ENCODE measurements around the gene C16orf96.

The C16orf96 gene

GRCh38 chr16:4617880-4618279, 61.7 kb downstream of the C16orf96 start:
- H3K4me1 ChIP-seq (ENCODE audit: control insufficient read depth, insufficient read depth, low read length), result peaks cover 9% of the 10 kb centered on the region; the same call in 1 of the 2 replicates
- no peaks in the 10 kb centered on the region for H3K9me3 ChIP-seq (ENCODE audit: control insufficient read depth, insufficient read depth, low read length)
- no peak overlapping the region for H3K27ac ChIP-seq (ENCODE audit: low read length)
- DNase-seq (ENCODE audit: low read depth, low spot score), result no peak
- H3K36me3 ChIP-seq (ENCODE audit: control insufficient read depth, insufficient read depth, low read length), result no peaks in the 10 kb centered on the region; the same call in 1 of the 2 replicates
- no peak overlapping the region for H3K4me3 ChIP-seq (ENCODE audit: low read length)
- no CpG with 5 or more reads among the region's 8 CpGs for WGBS (ENCODE audit: insufficient coverage, insufficient read length)
- H3K27me3 ChIP-seq (ENCODE audit: control insufficient read depth, insufficient read depth, low read length), result no peaks in the 10 kb centered on the region

GRCh38 chr16:4618645-4619418, 62.7 kb downstream of the C16orf96 start:
- Histone ChIP-seq H3K27ac (ENCODE audit: low read length) (no peak overlapping the region), H3K4me3 (ENCODE audit: low read length) (no peak overlapping the region), H3K9me3 (ENCODE audit: control insufficient read depth, insufficient read depth, low read length) (no peaks in the 10 kb centered on the region), H3K4me1 (ENCODE audit: control insufficient read depth, insufficient read depth, low read length) (peaks cover 1% of the 10 kb centered on the region; the same call in 1 of the 2 replicates), H3K27me3 (ENCODE audit: control insufficient read depth, insufficient read depth, low read length) (no peaks in the 10 kb centered on the region), H3K36me3 (ENCODE audit: control insufficient read depth, insufficient read depth, low read length) (no peaks in the 10 kb centered on the region; the same call in 1 of the 2 replicates)
- WGBS (ENCODE audit: insufficient coverage, insufficient read length), result no CpG with 5 or more reads among the region's 8 CpGs
- DNase-seq (ENCODE audit: low read depth, low spot score), result no peak

GRCh38 chr16:4623593-4623992, 67.5 kb downstream of the C16orf96 start:
- Histone ChIP-seq H3K4me3 (ENCODE audit: low read length) (no peak overlapping the region), H3K4me1 (ENCODE audit: control insufficient read depth, insufficient read depth, low read length) (peaks cover 2% of the 10 kb centered on the region; the same call in 1 of the 2 replicates), H3K9me3 (ENCODE audit: control insufficient read depth, insufficient read depth, low read length) (no peaks in the 10 kb centered on the region), H3K36me3 (ENCODE audit: control insufficient read depth, insufficient read depth, low read length) (0 out of 2 replicates have a peak, but pooled peaks cover 2% of the 10 kb centered on the region), H3K27ac (ENCODE audit: low read length) (no peak overlapping the region), H3K27me3 (ENCODE audit: control insufficient read depth, insufficient read depth, low read length) (no peaks in the 10 kb centered on the region)
- no peak for DNase-seq (ENCODE audit: low read depth, low spot score)
- WGBS (ENCODE audit: insufficient coverage, insufficient read length), result no CpG with 5 or more reads among the region's 7 CpGs

GRCh38 chr16:4624015-4624826, 68.1 kb downstream of the C16orf96 start, which contains the start of gene MGRN1:
Gene MGRN1, plus strand, starts transcription at chr16:4624826. Its CDS starts 135 bp downstream, at chr16:4624961.
- no CpG with 5 or more reads among the region's 42 CpGs for WGBS (ENCODE audit: insufficient coverage, insufficient read length)
- no peaks in the 10 kb centered on the region for H3K27me3 ChIP-seq (ENCODE audit: control insufficient read depth, insufficient read depth, low read length)
- peaks cover 2% of the 10 kb centered on the region; the same call in 1 of the 2 replicates for H3K4me1 ChIP-seq (ENCODE audit: control insufficient read depth, insufficient read depth, low read length)
- peak; percentile 87 for DNase-seq (ENCODE audit: low read depth, low spot score)
- no peak within 1 kb of the TSS for H3K27ac ChIP-seq (ENCODE audit: low read length)
- 0 out of 2 replicates have a peak, but pooled peaks cover 2% of the 10 kb centered on the region for H3K36me3 ChIP-seq (ENCODE audit: control insufficient read depth, insufficient read depth, low read length)
- H3K9me3 ChIP-seq (ENCODE audit: control insufficient read depth, insufficient read depth, low read length), result no peaks in the 10 kb centered on the region
- peak within 1 kb of the TSS; percentile 96 for H3K4me3 ChIP-seq (ENCODE audit: low read length)

GRCh38 chr16:4624827-4625559, 68.9 kb downstream of the C16orf96 start:
- Histone ChIP-seq H3K4me1 (ENCODE audit: control insufficient read depth, insufficient read depth, low read length) (peaks cover 2% of the 10 kb centered on the region; the same call in 1 of the 2 replicates), H3K27ac (ENCODE audit: low read length) (no peak overlapping the region), H3K9me3 (ENCODE audit: control insufficient read depth, insufficient read depth, low read length) (no peaks in the 10 kb centered on the region), H3K36me3 (ENCODE audit: control insufficient read depth, insufficient read depth, low read length) (0 out of 2 replicates have a peak, but pooled peaks cover 2% of the 10 kb centered on the region), H3K27me3 (ENCODE audit: control insufficient read depth, insufficient read depth, low read length) (no peaks in the 10 kb centered on the region), H3K4me3 (ENCODE audit: low read length) (peak overlapping the region; percentile 96)
- no CpG with 5 or more reads among the region's 80 CpGs for WGBS (ENCODE audit: insufficient coverage, insufficient read length)
- DNase-seq (ENCODE audit: low read depth, low spot score), result no peak

DNA sequence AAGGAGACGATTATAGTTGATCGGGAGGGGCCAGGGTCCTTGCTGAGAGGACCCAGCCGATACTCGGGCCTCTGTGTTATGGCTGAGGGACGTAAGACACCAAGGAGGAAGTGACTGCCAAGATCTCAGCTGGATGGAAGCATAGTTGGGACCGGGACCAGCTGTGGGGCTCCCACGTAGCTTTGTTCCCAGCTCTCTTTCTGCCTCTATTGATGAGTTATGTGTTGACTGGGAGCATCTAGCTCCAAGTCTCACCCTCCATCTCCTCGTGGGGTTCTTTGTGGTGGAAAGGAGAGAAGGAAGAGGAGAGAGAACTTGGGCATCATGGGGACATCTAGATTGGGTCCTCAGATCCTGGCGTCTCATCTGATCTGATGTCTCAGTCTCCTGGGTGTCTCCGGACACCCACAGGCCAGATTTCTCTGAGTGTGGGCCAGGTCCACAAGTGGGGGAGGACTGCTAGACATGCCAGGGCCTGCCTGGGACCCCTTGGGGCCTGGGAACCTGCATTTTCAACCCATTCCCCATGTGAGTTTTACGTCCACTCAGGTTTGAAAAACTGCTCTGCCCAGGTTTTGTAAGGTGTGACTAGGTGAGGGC, 69.5 kb downstream of the C16orf96 start:
- no CpG with 5 or more reads among the region's 11 CpGs for WGBS (ENCODE audit: insufficient coverage, insufficient read length)
- peak overlapping the region; percentile 96; the same call in 1 of the 2 replicates for H3K4me3 ChIP-seq (ENCODE audit: low read length)
- H3K36me3 ChIP-seq (ENCODE audit: control insufficient read depth, insufficient read depth, low read length), result 0 out of 2 replicates have a peak, but pooled peaks cover 2% of the 10 kb centered on the region
- H3K27ac ChIP-seq (ENCODE audit: low read length), result no peak overlapping the region
- no peaks in the 10 kb centered on the region for H3K27me3 ChIP-seq (ENCODE audit: control insufficient read depth, insufficient read depth, low read length)
- peaks cover 2% of the 10 kb centered on the region; the same call in 1 of the 2 replicates for H3K4me1 ChIP-seq (ENCODE audit: control insufficient read depth, insufficient read depth, low read length)
- no peaks in the 10 kb centered on the region for H3K9me3 ChIP-seq (ENCODE audit: control insufficient read depth, insufficient read depth, low read length)
- no peak for DNase-seq (ENCODE audit: low read depth, low spot score)

GRCh38 chr16:4626396-4626795, 70.3 kb downstream of the C16orf96 start:
- no CpG with 5 or more reads among the region's 6 CpGs for WGBS (ENCODE audit: insufficient coverage, insufficient read length)
- H3K4me1 ChIP-seq (ENCODE audit: control insufficient read depth, insufficient read depth, low read length), result peaks cover 2% of the 10 kb centered on the region; the same call in 1 of the 2 replicates
- no peak for DNase-seq (ENCODE audit: low read depth, low spot score)
- H3K27me3 ChIP-seq (ENCODE audit: control insufficient read depth, insufficient read depth, low read length), result no peaks in the 10 kb centered on the region
- H3K27ac ChIP-seq (ENCODE audit: low read length), result no peak overlapping the region
- H3K9me3 ChIP-seq (ENCODE audit: control insufficient read depth, insufficient read depth, low read length), result no peaks in the 10 kb centered on the region
- no peak overlapping the region for H3K4me3 ChIP-seq (ENCODE audit: low read length)
- H3K36me3 ChIP-seq (ENCODE audit: control insufficient read depth, insufficient read depth, low read length), result 0 out of 2 replicates have a peak, but pooled peaks cover 2% of the 10 kb centered on the region

- Histone ChIP-seq H3K27ac (ENCODE audit: low read length) (no peak overlapping the region), H3K9me3 (ENCODE audit: control insufficient read depth, insufficient read depth, low read length) (no peaks in the 10 kb centered on the region), H3K4me1 (ENCODE audit: control insufficient read depth, insufficient read depth, low read length) (peaks cover 2% of the 10 kb centered on the region; the same call in 1 of the 2 replicates), H3K4me3 (ENCODE audit: low read length) (no peak overlapping the region), H3K36me3 (ENCODE audit: control insufficient read depth, insufficient read depth, low read length) (0 out of 2 replicates have a peak, but pooled peaks cover 2% of the 10 kb centered on the region), H3K27me3 (ENCODE audit: control insufficient read depth, insufficient read depth, low read length) (no peaks in the 10 kb centered on the region)
- no peak for DNase-seq (ENCODE audit: low read depth, low spot score)
- no CpG with 5 or more reads among the region's 9 CpGs for WGBS (ENCODE audit: insufficient coverage, insufficient read length)
Observed at GRCh38 chr16:4628283-4628682, 72.1 kb downstream of the C16orf96 start.

- Histone ChIP-seq H3K27ac (ENCODE audit: low read length) (no peak overlapping the region), H3K9me3 (ENCODE audit: control insufficient read depth, insufficient read depth, low read length) (no peaks in the 10 kb centered on the region), H3K36me3 (ENCODE audit: control insufficient read depth, insufficient read depth, low read length) (0 out of 2 replicates have a peak, but pooled peaks cover 2% of the 10 kb centered on the region), H3K4me1 (ENCODE audit: control insufficient read depth, insufficient read depth, low read length) (no peaks in the 10 kb centered on the region; the same call in 1 of the 2 replicates), H3K27me3 (ENCODE audit: control insufficient read depth, insufficient read depth, low read length) (no peaks in the 10 kb centered on the region), H3K4me3 (ENCODE audit: low read length) (no peak overlapping the region)
- no CpG with 5 or more reads among the region's 1 CpG for WGBS (ENCODE audit: insufficient coverage, insufficient read length)
- DNase-seq (ENCODE audit: low read depth, low spot score), result no peak
Observed at GRCh38 chr16:4631444-4631843, 75.3 kb downstream of the C16orf96 start.

Measured in iPS DF 6.9 (cell line).